Endothelial cell of umbilical vein (primary cell): ENCODE data around the gene RAB31. TPM values are rescaled to one million over a fixed set of nuclear protein-coding genes. Genes with fewer than 3 reads are reported as not detected.

ENCODE experiments used
- BruUV-seq: library from RNA; stranded (reverse); fragments of 400-500 nt; replicated peaks from 2 replicates; lab custom pipeline; 2021; lab: Mats Ljungman, UMichigan
- CTCF ChIA-PET: fragments of 300-600, 350-600 bp; sonication (Branson Sonifier 250); formaldehyde crosslinking; loops from one replicate; lab custom pipeline; 2021; ENCODE audit warnings: antibody characterized with exemption, inconsistent platforms; lab: Charles Lee
- POLR2A ChIA-PET: fragments of 300-600, 350-600 bp; sonication (Branson Sonifier 250); formaldehyde crosslinking; loops from one replicate; lab custom pipeline; 2021; ENCODE audit warnings: antibody characterized with exemption, inconsistent platforms; lab: Charles Lee
- DNase-seq: peaks from one replicate; pipeline ENCODE4 v3.0.0-alpha.2; 2011; ENCODE audit warnings: low read depth, low spot score
- FAIRE-seq: peaks from 2 replicates; lab custom pipeline; 2011; peaks lifted over from hg19 to GRCh38; lab: Jason Lieb, UNC
- H2AFZ ChIP-seq: 2 replicates; pipeline ENCODE4 v1.6.0; 2012; ENCODE audit warnings: low read depth, low read length, control low read depth, inconsistent platforms
- H3K27ac ChIP-seq: 2 replicates; pipeline ENCODE4 v1.5.1; 2011; ENCODE audit warnings: low read depth, mild to moderate bottlenecking, control low read depth, low read length, moderate library complexity; ENCODE audit not compliant: insufficient read depth
- H3K27me3 ChIP-seq, 2 experiments: 2 replicates each; pipeline versions ENCODE4 v1.6.0 to v1.6.1; 2011; ENCODE audit warnings: low read length in 2 of 2, mixed read lengths in 1 of 2; ENCODE audit not compliant: control insufficient read depth in 2 of 2, insufficient read depth in 2 of 2
- H3K36me3 ChIP-seq, 2 experiments: 2 replicates in 1 of 2; 3 replicates in 1 of 2; pipeline ENCODE4 v1.5.1; 2011; ENCODE audit warnings: low read length in 2 of 2, mild to moderate bottlenecking in 1 of 2, moderate library complexity in 1 of 2; ENCODE audit not compliant: control insufficient read depth in 2 of 2, insufficient read depth in 2 of 2; ENCODE audit errors: extremely low read depth in 1 of 2
- H3K4me1 ChIP-seq: 3 replicates; pipeline ENCODE4 v1.5.1; 2011; ENCODE audit warnings: mild to moderate bottlenecking, low read length; ENCODE audit not compliant: control insufficient read depth, insufficient read depth; ENCODE audit errors: extremely low read depth
- H3K4me2 ChIP-seq: 2 replicates; pipeline ENCODE4 v1.6.1; 2011; ENCODE audit warnings: low read length, control low read depth, mixed read lengths; ENCODE audit not compliant: insufficient read depth
- H3K4me3 ChIP-seq, 3 experiments: fragments of 200-600 bp in 1 of 3; sonication (generic), shearing (Covaris generic) in 1 of 3; replicated peaks in 1 of 3; 2 replicates each; pipeline ENCODE4 v1.5.1; 2011 to 2016; ENCODE audit warnings: control low read depth in 3 of 3, low read length in 3 of 3, mild to moderate bottlenecking in 2 of 3, inconsistent platforms in 1 of 3, low read depth in 1 of 3, moderate library complexity in 1 of 3; ENCODE audit not compliant: insufficient read depth in 1 of 3
- H3K79me2 ChIP-seq: 2 replicates; pipeline ENCODE4 v1.6.0; 2012; ENCODE audit warnings: low read length, inconsistent platforms; ENCODE audit not compliant: control insufficient read depth, insufficient read depth
- H3K9ac ChIP-seq: replicated peaks from 2 replicates; pipeline ENCODE3; 2011; ENCODE audit warnings: low read length, control low read depth; ENCODE audit not compliant: insufficient read depth; ENCODE audit errors: extremely low read depth
- H3K9me1 ChIP-seq: replicated peaks from 3 replicates; pipeline ENCODE4 v1.6.0; 2011; ENCODE audit warnings: mild to moderate bottlenecking, low read length; ENCODE audit not compliant: control insufficient read depth, insufficient read depth; ENCODE audit errors: extremely low read depth
- H3K9me3 ChIP-seq: replicated peaks from 2 replicates; pipeline ENCODE4 v1.5.1; 2012; ENCODE audit warnings: low read length, inconsistent platforms; ENCODE audit not compliant: control insufficient read depth, insufficient read depth
- H4K20me1 ChIP-seq: replicated peaks from 2 replicates; pipeline ENCODE3; 2011; ENCODE audit warnings: mild to moderate bottlenecking, low read length; ENCODE audit not compliant: control insufficient read depth, insufficient read depth; ENCODE audit errors: extremely low read depth
- EZH2 ChIP-seq: IDR thresholded peaks from 2 replicates; pipeline ENCODE4 v1.6.1; 2012; ENCODE audit warnings: borderline replicate concordance, low read depth, mild to moderate bottlenecking, moderate library complexity, low read length, inconsistent platforms; ENCODE audit not compliant: severe bottlenecking
- FOS ChIP-seq: IDR thresholded peaks from 2 replicates; pipeline ENCODE4 v1.6.1; 2011; ENCODE audit warnings: mild to moderate bottlenecking, low read length, moderate library complexity, borderline replicate concordance; ENCODE audit not compliant: insufficient read depth
- GATA2 ChIP-seq: IDR thresholded peaks from 2 replicates; pipeline ENCODE4 v1.7.0; 2011; ENCODE audit warnings: low read depth, mild to moderate bottlenecking, moderate library complexity, mixed read lengths, low read length; ENCODE audit not compliant: insufficient read length, insufficient read depth
- JUN ChIP-seq: IDR thresholded peaks from 2 replicates; pipeline ENCODE4 v1.6.1; 2011; ENCODE audit warnings: borderline replicate concordance, low read depth; ENCODE audit not compliant: insufficient read length, insufficient read depth
- MYC ChIP-seq: IDR thresholded peaks from one replicate; pipeline ENCODE4 v1.6.1; 2011; ENCODE audit warnings: mild to moderate bottlenecking, low read depth, low read length
- POLR2A ChIP-seq: IDR thresholded peaks from 2 replicates; pipeline ENCODE4 v1.6.1; 2012; ENCODE audit warnings: low read depth, mild to moderate bottlenecking, control low read depth, low read length
- POLR2AphosphoS5 ChIP-seq: IDR thresholded peaks from 2 replicates; pipeline ENCODE4 v1.6.1; 2012; ENCODE audit warnings: low read depth, mild to moderate bottlenecking, control low read depth, low read length, moderate library complexity; ENCODE audit not compliant: insufficient read depth
- dilution Hi-C: fragments of 300-500 bp; cut with MboI; formaldehyde crosslinking; loops from one replicate; pipeline ENCODE4 v1.15.0; 2019; ENCODE audit warnings: low sequenced_read_pairs; ENCODE audit not compliant: extremely low pct_ligation_motif_present
- intact Hi-C: fragments of 100-400 bp; cut with micrococcal nuclease; formaldehyde crosslinking; loops from one replicate; pipeline ENCODE4 v1.10.0; 2022
- polyA plus RNA-seq, 4 experiments: library from polyadenylated mRNA; depleted of rRNA in 3 of 4; stranded (reverse) in 3 of 4; unstranded in 1 of 4; fragments of >200 nt; gene quantifications; 2 replicates each; pipeline versions ENCODE4 v1.2.1 to v1.2.3, GENCODE V29; 2011 to 2012; ENCODE audit warnings: missing spikeins in 1 of 4
- total RNA-seq: library from RNA; stranded (reverse); gene quantifications from 2 replicates; pipeline ENCODE4 v1.2.3, GENCODE V29; 2021
- TF ChIP-seq, protein P1 (sequence below), 2 donors: IDR thresholded peaks; 1 replicate in 1 of 2; 2 replicates in 1 of 2; pipeline ENCODE4 v1.5.1; 2011; ENCODE audit warnings: low read length in 2 of 2, mild to moderate bottlenecking in 2 of 2, moderate library complexity in 2 of 2, control low read depth in 1 of 2, inconsistent platforms in 1 of 2, low read depth in 1 of 2; ENCODE audit not compliant: insufficient read depth in 1 of 2; ENCODE audit errors: extremely low read depth in 1 of 2
- TF ChIP-seq, protein P2 (sequence below): IDR thresholded peaks from 2 replicates; pipeline ENCODE4 v1.6.1; 2011; ENCODE audit not compliant: insufficient read depth, insufficient read length

RAB31 gene
- total and polyA plus RNA-seq, 2 donors (not counting 3 experiments of a cell fraction or from before 2014, with no cell fraction given): 30.5 TPM

DNA sequence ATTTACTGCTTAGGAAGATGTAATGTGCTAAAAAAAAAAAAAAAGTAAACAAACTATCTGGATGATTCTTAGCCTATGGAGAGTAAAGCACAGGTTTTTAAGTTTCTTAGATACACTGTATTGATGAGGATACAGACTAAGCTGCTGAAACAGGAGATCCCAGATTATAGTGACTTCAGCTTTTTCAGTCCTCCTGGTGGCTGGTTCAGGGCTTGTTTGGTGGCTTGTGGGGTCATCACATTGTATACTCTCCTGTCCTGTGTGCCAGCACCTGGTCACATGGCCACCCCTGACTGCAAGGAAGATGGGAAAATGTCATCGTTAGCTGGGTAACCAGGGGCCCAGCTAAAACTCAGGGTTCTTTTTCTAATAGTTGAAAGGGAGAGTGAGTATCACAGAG is 31.4 kb downstream of the RAB31 start:
- Histone ChIP-seq H3K36me3 (no peaks in the 10 kb centered on the region), H3K27ac (no peak overlapping the region), H3K9me3 (no peaks in the 10 kb centered on the region), H2AFZ (no peak overlapping the region), H3K4me2 (no peak overlapping the region), H3K9me1 (no peaks in the 10 kb centered on the region), H3K27me3 (no peaks in the 10 kb centered on the region), H4K20me1 (no peaks in the 10 kb centered on the region), H3K9ac (no peak overlapping the region), H3K79me2 (peaks cover 2% of the 10 kb centered on the region), H3K4me3 (no peak overlapping the region), H3K4me1 (peaks cover 46% of the 10 kb centered on the region)
- CTCF ChIA-PET: interaction anchor here (1.0 to 2.1 kb wide), 4 partner anchors 16 to 31 kb away, joined by 3 to 4 read pairs (median 4); no protein-coding TSS in a partner anchor
- POLR2A ChIA-PET: no interaction called here
- FAIRE-seq: no peak
- intact Hi-C loops: no loop called here
- DNase-seq: no peak
- BruUV-seq: no TSS peak
- TF ChIP-seq, protein P1, sequence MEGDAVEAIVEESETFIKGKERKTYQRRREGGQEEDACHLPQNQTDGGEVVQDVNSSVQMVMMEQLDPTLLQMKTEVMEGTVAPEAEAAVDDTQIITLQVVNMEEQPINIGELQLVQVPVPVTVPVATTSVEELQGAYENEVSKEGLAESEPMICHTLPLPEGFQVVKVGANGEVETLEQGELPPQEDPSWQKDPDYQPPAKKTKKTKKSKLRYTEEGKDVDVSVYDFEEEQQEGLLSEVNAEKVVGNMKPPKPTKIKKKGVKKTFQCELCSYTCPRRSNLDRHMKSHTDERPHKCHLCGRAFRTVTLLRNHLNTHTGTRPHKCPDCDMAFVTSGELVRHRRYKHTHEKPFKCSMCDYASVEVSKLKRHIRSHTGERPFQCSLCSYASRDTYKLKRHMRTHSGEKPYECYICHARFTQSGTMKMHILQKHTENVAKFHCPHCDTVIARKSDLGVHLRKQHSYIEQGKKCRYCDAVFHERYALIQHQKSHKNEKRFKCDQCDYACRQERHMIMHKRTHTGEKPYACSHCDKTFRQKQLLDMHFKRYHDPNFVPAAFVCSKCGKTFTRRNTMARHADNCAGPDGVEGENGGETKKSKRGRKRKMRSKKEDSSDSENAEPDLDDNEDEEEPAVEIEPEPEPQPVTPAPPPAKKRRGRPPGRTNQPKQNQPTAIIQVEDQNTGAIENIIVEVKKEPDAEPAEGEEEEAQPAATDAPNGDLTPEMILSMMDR (IDR thresholded peaks at IDR 0.05; ENCODE audit: extremely low read depth in 1 of 2, insufficient read depth in 1 of 2, low read depth in 1 of 2, low read length in 2 of 2): no peak
- TF ChIP-seq MYC (no peak), POLR2AphosphoS5 (no peak), GATA2 (no peak), EZH2 (no peak), POLR2A (no peak), FOS (no peak), JUN (no peak)
- TF ChIP-seq, protein P2, sequence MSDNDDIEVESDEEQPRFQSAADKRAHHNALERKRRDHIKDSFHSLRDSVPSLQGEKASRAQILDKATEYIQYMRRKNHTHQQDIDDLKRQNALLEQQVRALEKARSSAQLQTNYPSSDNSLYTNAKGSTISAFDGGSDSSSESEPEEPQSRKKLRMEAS: no peak
- dilution Hi-C loops: no loop called here
